GM12864 (cell line): Measurements from ENCODE around the gene LRP5.

ENCODE experiments used
- DNase-seq: peaks from one replicate; pipeline ENCODE4 v3.0.0-alpha.2; 2011; ENCODE audit warnings: low read depth
- H3K4me3 ChIP-seq: 2 replicates; pipeline ENCODE4 v1.5.1; 2011; ENCODE audit warnings: mild to moderate bottlenecking, low read depth, low read length, control low read depth
- TF ChIP-seq, protein P1 (sequence below): IDR thresholded peaks from 2 replicates; pipeline ENCODE4 v1.5.1; 2011; ENCODE audit warnings: low read depth, mild to moderate bottlenecking, moderate library complexity, low read length, control low read depth, inconsistent platforms; ENCODE audit errors: missing control alignments

LRP5 gene

DNA sequence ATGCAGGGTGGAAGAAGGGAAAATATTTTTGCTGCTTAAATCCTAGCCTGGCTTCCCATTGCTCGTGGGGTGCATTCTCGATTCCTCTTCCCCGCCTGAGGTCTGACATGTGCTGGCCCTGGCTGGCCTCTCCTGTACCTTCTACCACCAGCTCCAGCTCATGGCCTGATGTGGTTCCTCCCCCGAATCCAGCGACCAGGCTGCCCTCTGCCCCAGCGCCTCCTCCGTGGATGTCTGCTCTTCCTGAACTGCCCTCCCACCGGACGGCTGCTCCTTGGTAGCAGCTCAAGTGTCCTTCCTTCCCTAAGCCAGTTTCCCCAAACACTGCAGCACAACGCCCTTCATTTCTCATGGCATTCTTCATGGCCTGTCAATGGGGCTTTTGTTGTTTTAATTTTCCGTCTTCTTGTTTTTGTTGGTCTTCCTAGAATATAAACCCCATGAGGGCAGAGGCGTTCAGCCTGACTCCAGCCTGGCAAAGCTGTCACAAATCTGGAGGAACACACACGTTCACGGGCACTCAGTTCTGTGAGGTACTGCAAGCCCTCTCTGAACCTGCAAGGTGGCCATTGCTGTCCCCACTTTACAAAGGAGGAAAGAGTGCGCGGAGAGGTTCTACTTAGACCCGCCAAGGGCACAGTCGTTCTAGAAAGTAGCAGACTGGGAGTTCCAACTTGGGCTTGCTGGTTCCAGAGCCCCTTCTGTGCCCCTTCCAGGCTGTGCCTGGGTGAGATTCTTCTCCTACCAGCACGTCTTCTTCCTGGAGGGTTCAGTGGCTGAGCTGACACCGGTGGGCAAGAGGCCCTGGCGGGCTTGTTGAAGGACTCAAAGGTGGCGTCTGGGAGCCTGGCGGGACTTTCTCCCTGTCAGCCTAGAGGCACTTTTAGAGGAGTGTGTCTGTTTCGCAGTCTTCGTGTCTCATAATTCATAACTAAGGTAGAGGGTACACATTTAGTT is 953 bp upstream of the LRP5 start:
- TF ChIP-seq, protein P1, sequence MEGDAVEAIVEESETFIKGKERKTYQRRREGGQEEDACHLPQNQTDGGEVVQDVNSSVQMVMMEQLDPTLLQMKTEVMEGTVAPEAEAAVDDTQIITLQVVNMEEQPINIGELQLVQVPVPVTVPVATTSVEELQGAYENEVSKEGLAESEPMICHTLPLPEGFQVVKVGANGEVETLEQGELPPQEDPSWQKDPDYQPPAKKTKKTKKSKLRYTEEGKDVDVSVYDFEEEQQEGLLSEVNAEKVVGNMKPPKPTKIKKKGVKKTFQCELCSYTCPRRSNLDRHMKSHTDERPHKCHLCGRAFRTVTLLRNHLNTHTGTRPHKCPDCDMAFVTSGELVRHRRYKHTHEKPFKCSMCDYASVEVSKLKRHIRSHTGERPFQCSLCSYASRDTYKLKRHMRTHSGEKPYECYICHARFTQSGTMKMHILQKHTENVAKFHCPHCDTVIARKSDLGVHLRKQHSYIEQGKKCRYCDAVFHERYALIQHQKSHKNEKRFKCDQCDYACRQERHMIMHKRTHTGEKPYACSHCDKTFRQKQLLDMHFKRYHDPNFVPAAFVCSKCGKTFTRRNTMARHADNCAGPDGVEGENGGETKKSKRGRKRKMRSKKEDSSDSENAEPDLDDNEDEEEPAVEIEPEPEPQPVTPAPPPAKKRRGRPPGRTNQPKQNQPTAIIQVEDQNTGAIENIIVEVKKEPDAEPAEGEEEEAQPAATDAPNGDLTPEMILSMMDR, result no peak
- DNase-seq, result no peak
- H3K4me3 ChIP-seq, result peak overlapping the region; percentile 32; the same call in 1 of the 2 replicates

DNA sequence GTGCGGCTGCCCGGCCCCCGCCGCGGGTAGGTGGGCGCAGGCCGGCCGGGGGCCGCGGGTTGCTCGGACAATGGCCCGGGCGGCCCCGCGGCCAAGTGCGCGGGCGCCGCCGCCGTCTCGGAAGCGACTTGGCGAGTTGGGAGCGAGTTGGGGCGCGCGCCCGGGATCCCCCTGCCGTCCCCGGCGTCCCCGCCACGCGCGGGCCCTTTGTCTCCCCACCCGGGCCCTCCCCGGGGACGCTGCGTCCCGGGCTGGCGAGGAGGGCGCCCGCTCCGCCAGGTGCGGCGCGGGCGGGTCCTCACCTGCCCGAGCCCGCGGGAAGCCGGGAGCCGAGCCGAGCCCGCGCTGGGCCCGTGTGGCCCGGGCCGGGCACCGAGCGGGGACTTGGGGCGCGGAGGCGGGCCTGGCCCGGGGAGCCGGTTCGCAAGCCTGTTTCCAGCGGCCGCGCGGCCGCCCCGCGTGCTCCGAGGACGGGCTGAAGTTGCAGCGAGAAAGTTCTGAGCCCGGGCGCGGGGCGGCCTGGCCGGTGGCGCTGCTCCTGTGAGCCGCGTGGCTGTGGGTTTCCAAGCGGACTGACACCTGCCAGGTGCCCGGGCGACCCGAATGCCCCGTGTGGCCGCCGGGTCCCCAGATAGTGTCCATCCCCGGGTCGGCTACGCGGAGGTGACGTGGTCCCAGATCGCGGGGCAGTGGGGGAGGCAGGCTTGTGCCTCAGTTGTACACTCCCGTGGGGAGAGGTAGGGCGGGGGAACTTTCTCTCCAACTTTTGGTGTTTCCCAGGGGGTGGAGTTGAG is 586 bp downstream of the LRP5 start:
- no peak for DNase-seq
- TF ChIP-seq, protein P1, result peak; percentile 3

DNA sequence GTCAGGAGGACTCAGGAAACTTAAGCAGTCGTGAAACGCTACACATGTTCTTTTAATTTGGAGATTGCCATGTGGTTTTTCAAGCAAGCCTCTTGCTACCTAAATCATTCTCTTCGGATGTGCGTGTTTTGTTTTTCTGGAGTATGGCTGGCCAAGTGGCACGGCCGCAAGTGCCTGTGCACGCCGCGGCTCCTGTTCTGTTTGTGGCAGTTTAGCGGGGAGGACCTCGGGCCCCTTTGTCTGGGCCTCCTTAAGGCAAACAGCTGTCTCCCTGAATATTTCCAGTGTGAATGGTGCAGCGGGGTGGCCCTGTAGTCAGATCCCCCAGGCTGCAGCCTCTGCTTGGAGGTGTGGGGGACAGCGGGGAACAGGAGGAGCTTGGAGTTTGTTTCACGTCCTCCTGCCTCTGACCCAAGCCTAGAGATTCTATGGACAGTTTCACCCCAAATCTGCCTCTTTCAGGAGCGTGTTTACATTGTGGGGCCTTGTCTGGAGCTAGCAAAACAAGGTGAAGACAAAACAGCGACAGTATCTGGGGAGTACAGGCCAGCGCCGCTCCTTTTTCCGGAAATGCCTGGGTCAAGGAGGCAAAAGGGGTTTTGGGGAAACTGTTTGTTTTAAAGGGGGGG is 1.3 kb downstream of the LRP5 start:
- no peak for DNase-seq
- peak overlapping the region; percentile 75 for H3K4me3 ChIP-seq
- TF ChIP-seq, protein P1, result no peak

More for the DNA sequence above, 586 bp downstream of the LRP5 start:
- H3K4me3 ChIP-seq, result peak overlapping the region; percentile 75

DNA sequence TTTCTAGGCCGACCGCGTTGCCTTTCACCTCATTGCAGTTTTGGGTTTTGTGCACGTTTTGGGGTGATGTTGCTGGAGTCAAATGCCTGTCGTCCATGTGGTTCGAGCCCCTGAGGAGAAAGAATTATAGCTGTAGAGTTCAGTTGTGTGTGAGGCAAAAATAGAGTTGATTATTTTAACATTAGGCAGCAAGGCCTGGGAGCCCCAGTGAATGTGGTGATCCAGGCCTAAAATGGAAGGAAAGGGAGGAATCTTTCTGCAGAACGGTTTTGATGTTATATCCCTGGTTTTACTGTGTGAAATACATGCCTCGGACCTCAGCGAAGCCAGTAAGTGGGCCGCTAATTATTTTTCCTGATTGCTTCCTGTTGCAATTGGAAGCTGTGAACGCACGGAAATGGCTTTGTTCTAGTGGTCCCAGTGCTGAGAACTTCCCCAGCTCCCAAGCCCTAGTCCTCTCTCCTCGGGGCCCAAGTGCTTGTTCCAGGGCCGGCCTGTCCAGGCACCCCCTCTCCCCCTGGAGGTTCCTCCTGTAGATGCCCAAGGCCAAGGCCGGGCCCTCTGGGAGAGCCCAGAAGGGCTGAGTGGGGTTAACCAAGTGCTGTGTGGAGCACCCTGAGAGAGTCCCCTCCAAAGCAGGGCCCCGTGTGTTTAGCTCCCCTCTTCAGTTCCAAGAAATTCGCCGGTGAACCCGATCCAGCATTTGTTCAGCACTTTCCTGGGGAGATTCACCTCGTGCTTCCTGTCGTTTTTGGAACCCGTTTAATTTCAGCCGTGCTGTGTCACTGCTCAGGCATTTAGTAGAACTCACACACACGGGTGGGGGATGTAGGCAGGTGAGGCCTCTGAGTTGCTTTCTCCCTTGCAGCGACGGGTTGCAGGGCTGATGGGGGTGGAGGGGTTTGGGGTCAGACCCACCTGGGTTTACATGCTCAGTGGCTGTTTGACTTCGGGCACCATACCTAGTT is 2.1 kb downstream of the LRP5 start:
- H3K4me3 ChIP-seq, result peak overlapping the region; percentile 75; the same call in 1 of the 2 replicates
- DNase-seq, result no peak

DNA sequence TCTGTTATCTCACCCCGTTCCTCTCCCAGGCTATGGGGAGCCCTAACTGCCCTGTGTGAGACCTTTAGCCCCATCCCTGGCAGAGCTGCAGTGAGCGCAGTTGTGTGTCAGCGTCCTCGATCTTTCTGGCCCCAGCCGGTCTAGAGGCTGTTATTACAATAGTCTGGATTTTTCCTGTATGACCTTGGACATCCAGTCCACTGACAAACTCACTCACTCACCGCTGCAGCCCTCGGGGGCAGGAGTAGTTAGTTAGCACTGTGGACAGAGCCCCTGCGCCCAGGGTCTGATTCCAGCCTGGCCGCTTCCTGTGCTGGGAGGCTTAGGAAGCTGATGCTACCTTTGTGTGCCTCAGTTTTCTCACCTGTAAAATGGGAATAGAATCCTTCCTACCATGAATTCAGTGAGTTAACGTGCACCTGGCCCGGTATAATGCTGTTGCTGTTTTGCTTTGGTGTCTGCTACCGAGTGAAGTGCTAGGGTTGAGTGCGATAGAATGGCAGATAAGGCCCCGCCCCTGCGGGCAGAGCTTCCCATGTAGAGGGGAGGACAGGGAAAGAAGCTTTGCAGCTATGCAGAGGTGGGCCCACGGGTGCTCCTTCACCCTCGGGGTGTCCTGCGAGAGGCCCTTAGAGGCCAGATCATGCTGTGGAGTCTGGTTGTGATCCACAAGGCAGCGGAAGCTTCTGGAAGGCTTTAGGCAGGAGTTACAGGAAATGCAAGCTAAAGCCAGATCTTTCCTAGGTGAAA is 3.0 kb downstream of the LRP5 start:
- DNase-seq, result no peak
- H3K4me3 ChIP-seq, result no peak overlapping the region
- TF ChIP-seq, protein P1, result no peak

More for the DNA sequence above, 2.1 kb downstream of the LRP5 start:
- TF ChIP-seq, protein P1, result no peak
